GM12878 (cell line): ENCODE measurements around the gene MROH9. TPM values are rescaled to one million over a fixed set of nuclear protein-coding genes. Genes with fewer than 3 reads are reported as not detected.

ENCODE experiments used
- ATAC-seq: fragments of 200-7000 bp; cut with Tn5 transposase; 3 replicates; pipeline ENCODE4 v1.9.1; 2020; ENCODE audit warnings: mild to moderate bottlenecking, moderate library complexity
- BruUV-seq: library from RNA; stranded (reverse); fragments of 400-500 nt; replicated peaks from 2 replicates; lab custom pipeline; 2021; lab: Mats Ljungman, UMichigan
- CTCF ChIA-PET: fragments of 300-600 bp; sonication (Branson Sonifier 250); formaldehyde crosslinking; extraction: SDS; loops from one replicate; lab custom pipeline; 2021; ENCODE audit warnings: inconsistent platforms; lab: Yijun Ruan, JAX
- POLR2A ChIA-PET: fragments of 350-600 bp; formaldehyde crosslinking; extraction: SDS; loops from one replicate; lab custom pipeline; 2021; ENCODE audit warnings: inconsistent platforms; lab: Charles Lee
- RAD21 ChIA-PET: fragments of 300-600 bp; sonication (Branson Sonifier 250); formaldehyde crosslinking; loops from one replicate; lab custom pipeline; 2023; ENCODE audit warnings: antibody characterized with exemption; ENCODE audit not compliant: unreplicated experiment; lab: Charles Lee
- SMC1A ChIA-PET: fragments of 300-600 bp; sonication (Branson Sonifier 250); formaldehyde crosslinking; loops from one replicate; lab custom pipeline; 2023; ENCODE audit not compliant: unreplicated experiment, uncharacterized antibody; lab: Charles Lee
- DNase-seq: peaks from one replicate; pipeline ENCODE4 v3.0.0-alpha.2; 2011; ENCODE audit warnings: low read depth, low spot score
- FAIRE-seq: peaks from 3 replicates; lab custom pipeline; 2011; peaks lifted over from hg19 to GRCh38; lab: Jason Lieb, UNC
- H2AFZ ChIP-seq: 2 replicates; pipeline ENCODE4 v1.6.0; 2011; ENCODE audit warnings: low read depth, low read length, control low read depth; ENCODE audit not compliant: control insufficient read depth
- H3K27ac ChIP-seq: 2 replicates; pipeline ENCODE4 v1.5.1; 2011; ENCODE audit warnings: control low read depth; ENCODE audit not compliant: control insufficient read depth, insufficient read depth
- H3K27me3 ChIP-seq, 2 experiments: replicated peaks in 1 of 2; 2 replicates each; pipeline versions ENCODE4 v1.6.0 to v1.6.1; 2011; ENCODE audit warnings: low read length in 1 of 2; ENCODE audit not compliant: control insufficient read depth in 2 of 2, insufficient read depth in 2 of 2
- H3K36me3 ChIP-seq, 2 experiments: 2 replicates each; pipeline ENCODE4 v1.5.1; 2011; ENCODE audit warnings: low read length in 1 of 2; ENCODE audit not compliant: control insufficient read depth in 2 of 2, insufficient read depth in 2 of 2
- H3K4me1 ChIP-seq: 2 replicates; pipeline ENCODE4 v1.6.1; 2011; ENCODE audit warnings: mild to moderate bottlenecking, low read length, moderate library complexity, mixed read lengths; ENCODE audit not compliant: control insufficient read depth, insufficient read depth
- H3K4me2 ChIP-seq: 2 replicates; pipeline ENCODE4 v1.6.0; 2011; ENCODE audit warnings: control low read depth; ENCODE audit not compliant: control insufficient read depth, insufficient read depth
- H3K4me3 ChIP-seq: fragments of 200-600 bp; sonication (generic); 2 replicates; pipeline ENCODE4 v1.5.1; 2016
- H3K79me2 ChIP-seq: 2 replicates; pipeline ENCODE4 v1.6.0; 2011; ENCODE audit warnings: low read length; ENCODE audit not compliant: control insufficient read depth, insufficient read depth
- H3K9ac ChIP-seq: 2 replicates; pipeline ENCODE4 v1.8.0; 2011; ENCODE audit warnings: low read length, control low read depth, mixed read lengths; ENCODE audit not compliant: control insufficient read depth, insufficient read depth
- H3K9me3 ChIP-seq: replicated peaks from 3 replicates; pipeline ENCODE4 v1.5.1; 2011; ENCODE audit warnings: mild to moderate bottlenecking, low read length; ENCODE audit not compliant: control insufficient read depth, insufficient read depth
- H4K20me1 ChIP-seq: 2 replicates; pipeline ENCODE4 v1.6.0; 2011; ENCODE audit not compliant: control insufficient read depth, insufficient read depth
- BHLHE40 ChIP-seq, 2 experiments: fragments of 450-650 bp in 1 of 2; IDR thresholded peaks; 2 replicates each; pipeline ENCODE4 v1.6.1; 2011 to 2017; ENCODE audit warnings: low read depth in 2 of 2, borderline replicate concordance in 1 of 2, improper control_type of control experiment in 1 of 2, low read length in 1 of 2, mild to moderate bottlenecking in 1 of 2
- FOXK2 ChIP-seq: fragments of 450-650 bp; IDR thresholded peaks from 2 replicates; pipeline ENCODE4 v1.6.1; 2017; ENCODE audit warnings: mild to moderate bottlenecking, moderate library complexity
- HDGF ChIP-seq: fragments of 450-650 bp; IDR thresholded peaks from 2 replicates; pipeline ENCODE4 v1.6.1; 2016; ENCODE audit warnings: antibody characterized with exemption
- RAD21 ChIP-seq: IDR thresholded peaks from 2 replicates; pipeline ENCODE4 v1.6.1; 2011; ENCODE audit warnings: mild to moderate bottlenecking, low read depth, low read length, moderate library complexity; ENCODE audit not compliant: insufficient read depth
- SMC3 ChIP-seq: IDR thresholded peaks from 2 replicates; pipeline ENCODE4 v1.6.1; 2011; ENCODE audit warnings: low read length, improper control_type of control experiment, borderline replicate concordance
- ZNF622 ChIP-seq: fragments of 450-650 bp; IDR thresholded peaks from 2 replicates; pipeline ENCODE4 v1.6.1; 2017; ENCODE audit warnings: mild to moderate bottlenecking, inconsistent platforms
- WGBS: methylation state at CpG from one replicate; pipeline ENCODE4 v1.1.6; 2016; ENCODE audit warnings: low lambda C conversion rate; ENCODE audit not compliant: insufficient replicate concordance, insufficient coverage; ENCODE audit errors: missing lambda C conversion rate; 5-methylcytosine and 5-hydroxymethylcytosine counted together
- in situ Hi-C: fragments of 300-500 bp; cut with MboI; formaldehyde crosslinking; loops from 9 replicates; pipeline ENCODE4 v1.14.3; 2018; ENCODE audit warnings: mixed read lengths
- intact Hi-C: fragments of 100-400 bp; cut with micrococcal nuclease; formaldehyde crosslinking; loops from one replicate; pipeline ENCODE4 v1.14.2; 2022; ENCODE audit not compliant: unreplicated experiment
- polyA plus RNA-seq, 11 experiments: library from polyadenylated mRNA; depleted of rRNA in 4 of 11; unstranded in 6 of 11; stranded (reverse) in 5 of 11; fragments of >200 nt; fragmentation: Nextera tagmentation in 4 of 11; fragmentation: Illumina TruSeq in 1 of 11; extraction: Ambion mirVana in 4 of 11; extraction: Trizol in 1 of 11; gene quantifications; 1 replicate in 1 of 11; 2 replicates in 10 of 11; pipeline versions ENCODE4 v1.2.1 to v1.2.3, GENCODE V29; 2011 to 2016; ENCODE audit warnings: inconsistent platforms in 2 of 11, missing spikeins in 2 of 11, low read depth in 1 of 11
- total RNA-seq, 4 experiments: library from RNA; depleted of rRNA in 3 of 4; stranded (reverse); fragments of >200 nt in 3 of 4; fragmentation: Illumina TruSeq in 1 of 4; extraction: Trizol in 1 of 4; gene quantifications; 2 replicates each; pipeline versions ENCODE4 v1.2.1 to v1.2.3, GENCODE V29; 2013 to 2021
- TF ChIP-seq, protein P1 (sequence below), 3 experiments: IDR thresholded peaks in 2 of 3; conservative IDR thresholded peaks in 1 of 3; 2 replicates each; pipeline ENCODE4 v1.5.1; 2011; ENCODE audit warnings: low read depth in 3 of 3, low read length in 3 of 3, mild to moderate bottlenecking in 3 of 3, control low read depth in 2 of 3, moderate library complexity in 2 of 3, inconsistent platforms in 1 of 3, mixed read lengths in 1 of 3; ENCODE audit not compliant: control insufficient read depth in 2 of 3, insufficient read depth in 1 of 3; ENCODE audit errors: extremely low read depth in 1 of 3

The MROH9 gene
- total and polyA plus RNA-seq, 10 of the 15 experiments (the other 5 are each of a cell fraction or from before 2014, with no cell fraction given), result not detected

DNA sequence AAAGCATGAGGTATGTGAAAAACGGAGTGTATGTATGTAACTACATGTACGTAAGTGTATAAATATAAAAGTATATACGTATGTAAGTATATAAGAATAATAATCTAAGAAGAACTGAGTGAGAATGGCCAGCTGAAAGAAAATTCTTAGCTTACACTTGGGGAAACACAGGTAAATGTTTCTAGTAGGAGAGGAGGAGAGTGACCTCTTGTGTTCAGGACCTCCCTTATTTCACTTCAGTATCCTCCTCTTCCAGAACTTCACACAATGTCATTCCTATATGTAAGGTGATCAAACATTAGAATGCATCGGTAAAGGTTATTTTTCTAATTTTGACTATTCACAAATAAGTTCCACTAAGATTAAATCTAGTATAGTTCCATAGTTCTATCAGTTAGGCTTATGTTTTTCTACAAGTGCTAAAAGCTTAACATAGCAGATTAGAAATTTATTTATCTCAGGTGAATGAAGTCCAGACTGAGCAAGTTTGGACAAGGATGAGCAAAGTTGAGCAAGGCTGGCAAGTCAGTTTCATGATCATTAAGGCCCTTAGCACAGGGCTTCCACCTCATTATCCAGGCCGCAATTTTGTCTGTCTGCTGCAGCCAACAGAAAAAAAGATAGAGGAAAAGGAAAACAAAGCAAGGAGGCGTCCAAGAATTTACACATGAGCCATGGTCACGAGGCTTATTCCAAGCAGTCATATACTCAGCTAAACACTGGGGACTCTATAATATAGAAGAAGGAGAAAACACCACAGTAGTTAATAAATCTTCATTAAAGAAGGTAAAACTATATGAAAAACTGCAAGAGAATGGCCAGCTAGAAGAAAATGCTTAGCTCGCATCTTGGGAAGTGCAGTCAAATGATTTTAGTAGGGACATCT is 7.1 kb upstream of the MROH9 start:
- FAIRE-seq (no peak), ATAC-seq (no peak), DNase-seq (no peak)
- in situ Hi-C loops, result no loop called here
- Histone ChIP-seq H3K9me3 (peaks cover 1% of the 10 kb centered on the region; the same call in 2 of the 3 replicates), H3K27ac (no peak overlapping the region), H3K4me3 (no peak overlapping the region), H3K9ac (no peak overlapping the region), H3K4me2 (no peak overlapping the region), H3K36me3 (no peaks in the 10 kb centered on the region), H2AFZ (no peak overlapping the region)
- SMC1A ChIA-PET, result interaction anchor here (0.6 to 1.9 kb wide), 13 partner anchors 19 to 1059 kb away, joined by 3 to 12 read pairs (median 3); no protein-coding TSS in a partner anchor
- CTCF ChIA-PET, result interaction anchor here (0.8 to 3.6 kb wide), 22 partner anchors 12 to 1029 kb away, joined by 3 to 44 read pairs (median 4); partner anchors contain the start of gene FMO4
- RAD21 ChIA-PET, result interaction anchor here (0.6 to 2.2 kb wide), 7 partner anchors 238 to 672 kb away, joined by 3 to 9 read pairs (median 4); no protein-coding TSS in a partner anchor
- TF ChIP-seq, protein P1, sequence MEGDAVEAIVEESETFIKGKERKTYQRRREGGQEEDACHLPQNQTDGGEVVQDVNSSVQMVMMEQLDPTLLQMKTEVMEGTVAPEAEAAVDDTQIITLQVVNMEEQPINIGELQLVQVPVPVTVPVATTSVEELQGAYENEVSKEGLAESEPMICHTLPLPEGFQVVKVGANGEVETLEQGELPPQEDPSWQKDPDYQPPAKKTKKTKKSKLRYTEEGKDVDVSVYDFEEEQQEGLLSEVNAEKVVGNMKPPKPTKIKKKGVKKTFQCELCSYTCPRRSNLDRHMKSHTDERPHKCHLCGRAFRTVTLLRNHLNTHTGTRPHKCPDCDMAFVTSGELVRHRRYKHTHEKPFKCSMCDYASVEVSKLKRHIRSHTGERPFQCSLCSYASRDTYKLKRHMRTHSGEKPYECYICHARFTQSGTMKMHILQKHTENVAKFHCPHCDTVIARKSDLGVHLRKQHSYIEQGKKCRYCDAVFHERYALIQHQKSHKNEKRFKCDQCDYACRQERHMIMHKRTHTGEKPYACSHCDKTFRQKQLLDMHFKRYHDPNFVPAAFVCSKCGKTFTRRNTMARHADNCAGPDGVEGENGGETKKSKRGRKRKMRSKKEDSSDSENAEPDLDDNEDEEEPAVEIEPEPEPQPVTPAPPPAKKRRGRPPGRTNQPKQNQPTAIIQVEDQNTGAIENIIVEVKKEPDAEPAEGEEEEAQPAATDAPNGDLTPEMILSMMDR (IDR thresholded peaks at IDR 0.05 in 2 of 3, conservative IDR thresholded peaks at IDR 0.05 in 1 of 3; ENCODE audit: control insufficient read depth in 2 of 3, extremely low read depth in 1 of 3, insufficient read depth in 1 of 3, low read depth in 3 of 3, low read length in 3 of 3), result peak in 1 of 3 experiments; percentile 8; a peak in 1 of 6 replicates
- no peak for TF ChIP-seq HDGF
- no peak for TF ChIP-seq FOXK2
- no peak for TF ChIP-seq ZNF622
- TF ChIP-seq SMC3, result no peak
- TF ChIP-seq BHLHE40 (IDR thresholded peaks at IDR 0.05; ENCODE audit: borderline replicate concordance in 1 of 2, low read depth in 2 of 2, low read length in 1 of 2), result no peak
- peak; percentile 20; the same call in 1 of the 2 replicates for TF ChIP-seq RAD21
- TF ChIP-seq, all 136 proteins: peak for 2
- WGBS, result 26% methylated on average over 8 of the region's 8 CpGs
- intact Hi-C loops, result loop anchor here (5.0 kb wide), 2 partner anchors 161 to 241 kb away; no protein-coding TSS in a partner anchor
- no TSS peak for BruUV-seq
- H3K79me2 ChIP-seq, result no peaks in the 10 kb centered on the region
- H4K20me1 ChIP-seq, result no peaks in the 10 kb centered on the region
- POLR2A ChIA-PET, result no interaction called here
- no peaks in the 10 kb centered on the region for H3K27me3 ChIP-seq
- peaks cover 5% of the 10 kb centered on the region; the same call in 1 of the 2 replicates for H3K4me1 ChIP-seq
